Hepatocyte (in vitro differentiated cells): Measurements from ENCODE around the gene SNTG2. TPM values are rescaled to one million over a fixed set of nuclear protein-coding genes. Genes with fewer than 3 reads are reported as not detected.

ENCODE experiments used
- DNase-seq: peaks from one replicate; pipeline ENCODE4 v3.0.0-alpha.2; 2016; ENCODE audit warnings: low spot score
- H2AFZ ChIP-seq: fragments of 200-600 bp; sonication (generic); 2 replicates; pipeline ENCODE4 v1.6.0; 2016; ENCODE audit warnings: antibody characterized with exemption, mild to moderate bottlenecking
- H3K27ac ChIP-seq: fragments of 200-600 bp; sonication (generic); 2 replicates; pipeline ENCODE4 v1.5.1; 2016; ENCODE audit warnings: mild to moderate bottlenecking
- H3K27me3 ChIP-seq: fragments of 200-600 bp; sonication (generic); 2 replicates; pipeline ENCODE4 v1.6.1; 2016
- H3K36me3 ChIP-seq: fragments of 200-600 bp; sonication (generic); replicated peaks from 2 replicates; pipeline ENCODE4 v1.5.1; 2016; ENCODE audit warnings: low read depth; ENCODE audit not compliant: insufficient read depth
- H3K4me1 ChIP-seq: fragments of 200-600 bp; sonication (generic); 2 replicates; pipeline ENCODE4 v1.5.1; 2016; ENCODE audit warnings: mild to moderate bottlenecking, moderate library complexity; ENCODE audit not compliant: insufficient read depth
- H3K4me2 ChIP-seq: fragments of 200-600 bp; sonication (generic); 2 replicates; pipeline ENCODE4 v1.6.0; 2016
- H3K4me3 ChIP-seq: fragments of 200-600 bp; sonication (generic); 2 replicates; pipeline ENCODE4 v1.5.1; 2016; ENCODE audit warnings: mild to moderate bottlenecking
- H3K79me2 ChIP-seq: fragments of 200-600 bp; sonication (generic); 2 replicates; pipeline ENCODE4 v1.6.0; 2017; ENCODE audit warnings: mild to moderate bottlenecking
- H3K9me2 ChIP-seq: fragments of 200-600 bp; sonication (generic); replicated peaks from 2 replicates; pipeline ENCODE4 v1.6.0; 2017; ENCODE audit warnings: mild to moderate bottlenecking; ENCODE audit not compliant: insufficient read depth
- H3K9me3 ChIP-seq: fragments of 200-600 bp; sonication (generic); 2 replicates; pipeline ENCODE4 v1.5.1; 2016; ENCODE audit warnings: low read depth, mild to moderate bottlenecking
- H4K20me1 ChIP-seq: fragments of 200-600 bp; sonication (generic); 2 replicates; pipeline ENCODE4 v1.6.0; 2016; ENCODE audit warnings: mild to moderate bottlenecking; ENCODE audit not compliant: insufficient read depth, poor library complexity, severe bottlenecking
- EZH2 ChIP-seq: fragments of 200-600 bp; sonication (generic); IDR thresholded peaks from 2 replicates; pipeline ENCODE4 v1.6.1; 2016; ENCODE audit warnings: antibody characterized with exemption, mild to moderate bottlenecking, borderline replicate concordance
- EZH2phosphoT487 ChIP-seq: fragments of 200-600 bp; sonication (generic); IDR thresholded peaks from one replicate; pipeline ENCODE4 v1.6.1; 2018; ENCODE audit warnings: antibody characterized with exemption, mild to moderate bottlenecking, low read depth, moderate library complexity; ENCODE audit not compliant: unreplicated experiment, severe bottlenecking
- WGBS: methylation state at CpG from one replicate; pipeline ENCODE4 v1.1.6; 2016; ENCODE audit warnings: low lambda C conversion rate; ENCODE audit errors: missing lambda C conversion rate; 5-methylcytosine and 5-hydroxymethylcytosine counted together
- polyA plus RNA-seq: library from polyadenylated mRNA; unstranded; fragments of >200 nt; fragmentation: Nextera tagmentation; extraction: Ambion mirVana; gene quantifications from 2 replicates; pipeline ENCODE4 v1.2.1, GENCODE V29; 2016
- total RNA-seq: library from RNA; depleted of rRNA; stranded (reverse); fragments of >200 nt; gene quantifications from 2 replicates; pipeline ENCODE4 v1.2.3, GENCODE V29; 2014
- TF ChIP-seq, protein P1 (sequence below): fragments of 200-600 bp; sonication (generic); IDR thresholded peaks from 2 replicates; pipeline ENCODE4 v1.5.1; 2016; ENCODE audit warnings: antibody characterized with exemption, mild to moderate bottlenecking; ENCODE audit not compliant: poor library complexity

The SNTG2 gene
- total and polyA plus RNA-seq, 2 experiments from 2014 or later = not detected

DNA sequence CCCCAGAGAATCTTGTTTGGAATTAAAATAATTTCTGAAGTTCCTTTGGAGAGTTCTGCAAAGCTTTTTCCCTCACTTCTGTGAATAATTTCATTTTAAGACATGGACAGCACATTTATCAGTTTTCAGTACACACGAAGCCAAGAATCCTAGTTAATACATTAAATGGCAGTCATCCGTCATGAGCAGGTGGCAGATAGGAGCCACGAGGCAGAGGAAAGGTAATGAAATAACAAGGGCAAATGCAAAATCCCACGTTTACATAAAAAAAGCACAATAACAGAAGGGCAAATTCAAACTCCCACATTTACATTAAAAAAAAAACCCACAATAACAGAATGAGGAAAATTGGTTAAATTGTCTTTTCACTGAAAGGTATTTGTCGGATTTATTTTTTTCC lies 25.9 kb upstream of the SNTG2 start:
- no peaks in the 10 kb centered on the region for H3K36me3 ChIP-seq
- no peaks in the 10 kb centered on the region for H3K9me2 ChIP-seq
- TF ChIP-seq EZH2phosphoT487 (no peak), EZH2 (no peak)
- TF ChIP-seq, protein P1, sequence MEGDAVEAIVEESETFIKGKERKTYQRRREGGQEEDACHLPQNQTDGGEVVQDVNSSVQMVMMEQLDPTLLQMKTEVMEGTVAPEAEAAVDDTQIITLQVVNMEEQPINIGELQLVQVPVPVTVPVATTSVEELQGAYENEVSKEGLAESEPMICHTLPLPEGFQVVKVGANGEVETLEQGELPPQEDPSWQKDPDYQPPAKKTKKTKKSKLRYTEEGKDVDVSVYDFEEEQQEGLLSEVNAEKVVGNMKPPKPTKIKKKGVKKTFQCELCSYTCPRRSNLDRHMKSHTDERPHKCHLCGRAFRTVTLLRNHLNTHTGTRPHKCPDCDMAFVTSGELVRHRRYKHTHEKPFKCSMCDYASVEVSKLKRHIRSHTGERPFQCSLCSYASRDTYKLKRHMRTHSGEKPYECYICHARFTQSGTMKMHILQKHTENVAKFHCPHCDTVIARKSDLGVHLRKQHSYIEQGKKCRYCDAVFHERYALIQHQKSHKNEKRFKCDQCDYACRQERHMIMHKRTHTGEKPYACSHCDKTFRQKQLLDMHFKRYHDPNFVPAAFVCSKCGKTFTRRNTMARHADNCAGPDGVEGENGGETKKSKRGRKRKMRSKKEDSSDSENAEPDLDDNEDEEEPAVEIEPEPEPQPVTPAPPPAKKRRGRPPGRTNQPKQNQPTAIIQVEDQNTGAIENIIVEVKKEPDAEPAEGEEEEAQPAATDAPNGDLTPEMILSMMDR = no peak
- H2AFZ ChIP-seq = no peak overlapping the region
- no peaks in the 10 kb centered on the region for H4K20me1 ChIP-seq
- peaks cover 4% of the 10 kb centered on the region for H3K4me1 ChIP-seq
- no peak for DNase-seq
- no peak overlapping the region for H3K4me3 ChIP-seq
- 48% methylated on average over 5 of the region's 5 CpGs for WGBS
- no peak overlapping the region for H3K4me2 ChIP-seq
- no peaks in the 10 kb centered on the region for H3K79me2 ChIP-seq
- H3K27ac ChIP-seq = no peak overlapping the region
- H3K9me3 ChIP-seq = no peaks in the 10 kb centered on the region
- H3K27me3 ChIP-seq = no peaks in the 10 kb centered on the region

GRCh38 chr2:925309-925708 lies 25.3 kb upstream of the SNTG2 start:
- no peak overlapping the region for H3K4me3 ChIP-seq
- H3K36me3 ChIP-seq = no peaks in the 10 kb centered on the region
- H2AFZ ChIP-seq = no peak overlapping the region
- H4K20me1 ChIP-seq = no peaks in the 10 kb centered on the region
- H3K27ac ChIP-seq = no peak overlapping the region
- TF ChIP-seq EZH2 (no peak), EZH2phosphoT487 (no peak)
- TF ChIP-seq, protein P1 = no peak
- H3K4me2 ChIP-seq = no peak overlapping the region
- H3K9me2 ChIP-seq = no peaks in the 10 kb centered on the region
- no peaks in the 10 kb centered on the region for H3K9me3 ChIP-seq
- no peaks in the 10 kb centered on the region for H3K27me3 ChIP-seq
- no peaks in the 10 kb centered on the region for H3K79me2 ChIP-seq
- DNase-seq = no peak
- H3K4me1 ChIP-seq = peaks cover 4% of the 10 kb centered on the region
- WGBS = 53% methylated on average over 4 of the region's 4 CpGs

DNA sequence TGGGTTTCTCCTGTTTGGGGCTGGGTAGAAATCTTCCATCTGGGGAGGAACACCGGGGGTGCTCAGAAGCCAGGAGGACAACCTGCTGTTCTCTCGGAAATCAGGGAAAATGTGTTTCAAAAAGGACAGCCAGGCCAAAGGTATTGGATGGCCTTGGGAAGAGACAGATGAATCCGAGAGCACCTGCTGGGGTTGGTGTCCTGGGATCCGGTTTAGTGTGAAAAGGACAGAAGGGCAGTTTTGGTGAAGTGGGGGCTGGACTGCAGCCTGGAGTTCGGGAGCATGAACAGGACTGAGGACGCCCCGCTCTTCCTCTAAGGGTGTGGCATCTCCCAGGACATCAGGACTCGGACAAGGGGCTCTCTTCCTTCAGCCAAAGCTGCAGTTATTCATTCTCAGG lies 24.9 kb upstream of the SNTG2 start:
- 92% methylated on average over 8 of the region's 8 CpGs for WGBS
- no peaks in the 10 kb centered on the region for H3K79me2 ChIP-seq

More for the DNA sequence above, 24.9 kb upstream of the SNTG2 start:
- no peak overlapping the region for H3K4me3 ChIP-seq
- H2AFZ ChIP-seq = no peak overlapping the region
- H3K4me1 ChIP-seq = peaks cover 4% of the 10 kb centered on the region
- H3K9me3 ChIP-seq = no peaks in the 10 kb centered on the region
- H3K27ac ChIP-seq = no peak overlapping the region
- DNase-seq = no peak
- H3K4me2 ChIP-seq = no peak overlapping the region
- H3K9me2 ChIP-seq = no peaks in the 10 kb centered on the region
- TF ChIP-seq, protein P1 = no peak
- TF ChIP-seq EZH2phosphoT487 (no peak), EZH2 (no peak)
- H3K36me3 ChIP-seq = no peaks in the 10 kb centered on the region
- H4K20me1 ChIP-seq = no peaks in the 10 kb centered on the region
- H3K27me3 ChIP-seq = no peaks in the 10 kb centered on the region
